Fibroblast of skin of left quadriceps (primary cell): ENCODE measurements around the gene SV2B.

Source experiments
- DNase-seq, 2 experiments: peaks; one replicate each; pipeline ENCODE4 v3.0.0-alpha.2; 2013; ENCODE audit warnings: low read depth in 2 of 2

Gene SV2B

DNA sequence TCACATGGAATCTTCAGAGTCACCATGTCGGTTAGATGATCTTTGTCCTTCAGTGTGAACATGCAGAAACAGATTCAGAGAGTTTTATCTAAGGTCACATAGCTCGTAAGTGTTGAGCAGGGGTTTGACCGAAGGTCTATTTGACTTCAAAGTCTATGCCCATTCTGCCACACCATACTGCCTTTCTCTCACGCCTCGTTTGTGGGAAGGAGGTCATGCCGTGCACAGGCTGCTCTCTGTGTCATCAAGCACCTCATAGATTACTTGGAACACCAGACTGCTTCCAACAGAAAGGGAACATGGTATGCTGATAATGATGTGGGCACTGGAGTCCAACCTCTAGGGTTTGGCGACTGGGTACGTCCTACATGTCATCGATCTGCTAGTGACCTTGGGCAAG is 128.8 kb downstream of the SV2B start:
- no peak for DNase-seq

GRCh38 chr15:91231703-91232102 is 131.6 kb downstream of the SV2B start:
- DNase-seq: no peak

DNA sequence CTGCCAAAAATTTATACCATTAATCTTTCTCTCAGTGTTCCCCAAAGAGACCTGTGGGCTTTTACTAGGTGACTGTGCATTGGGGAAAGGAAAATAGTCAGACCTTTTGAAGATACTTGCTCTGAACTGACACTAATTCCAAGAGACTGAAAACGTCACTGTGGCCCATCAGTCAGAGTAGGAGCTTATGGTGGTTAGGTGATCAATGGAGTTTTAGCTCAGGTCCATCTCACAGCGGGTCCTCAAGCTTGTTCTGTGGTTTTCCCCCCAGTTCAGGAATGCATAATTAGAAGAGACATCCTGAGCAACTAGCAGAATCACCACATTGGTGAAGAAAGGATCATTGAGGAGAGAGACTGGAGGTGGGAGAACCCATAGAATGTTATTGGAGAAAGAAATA is 134.7 kb downstream of the SV2B start:
- no peak for DNase-seq

DNA sequence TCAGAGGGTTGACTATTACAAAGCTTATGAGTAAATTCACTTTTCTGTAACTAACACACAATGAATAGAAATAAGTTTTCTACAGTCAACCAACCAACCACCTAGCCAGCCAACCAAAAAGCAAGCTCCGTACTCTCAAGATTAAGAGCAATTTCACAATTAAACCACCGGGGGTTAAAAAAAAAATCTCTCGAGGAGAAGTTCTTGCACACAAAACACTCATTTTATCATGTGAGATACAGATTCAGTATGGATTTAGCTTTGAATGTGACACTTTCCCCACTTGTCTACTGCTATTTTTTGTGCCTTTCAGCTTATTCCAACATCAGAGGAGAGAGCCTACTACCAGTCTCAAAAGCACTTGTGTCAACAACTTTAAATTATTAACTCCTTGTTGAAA is 135.3 kb downstream of the SV2B start:
- DNase-seq: no peak

DNA sequence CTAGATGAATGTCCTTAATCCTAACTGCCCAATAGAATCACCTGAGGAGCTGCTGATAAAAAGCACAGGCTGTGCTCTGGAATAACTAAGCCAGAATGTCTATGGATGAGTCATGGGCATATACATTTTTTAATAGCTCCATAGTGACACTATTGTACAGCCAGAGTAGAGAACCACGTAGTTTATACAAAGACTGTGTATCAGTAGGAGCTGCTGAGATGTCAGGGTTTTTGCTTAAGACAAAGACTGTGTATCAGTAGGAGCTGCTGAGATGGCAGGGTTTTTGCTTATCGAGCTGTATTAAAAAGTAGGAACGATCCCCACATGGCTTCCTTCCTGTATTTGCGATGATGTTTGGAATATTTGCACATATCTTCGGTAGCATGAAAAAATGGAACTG is 137.4 kb downstream of the SV2B start:
- DNase-seq: no peak

DNA sequence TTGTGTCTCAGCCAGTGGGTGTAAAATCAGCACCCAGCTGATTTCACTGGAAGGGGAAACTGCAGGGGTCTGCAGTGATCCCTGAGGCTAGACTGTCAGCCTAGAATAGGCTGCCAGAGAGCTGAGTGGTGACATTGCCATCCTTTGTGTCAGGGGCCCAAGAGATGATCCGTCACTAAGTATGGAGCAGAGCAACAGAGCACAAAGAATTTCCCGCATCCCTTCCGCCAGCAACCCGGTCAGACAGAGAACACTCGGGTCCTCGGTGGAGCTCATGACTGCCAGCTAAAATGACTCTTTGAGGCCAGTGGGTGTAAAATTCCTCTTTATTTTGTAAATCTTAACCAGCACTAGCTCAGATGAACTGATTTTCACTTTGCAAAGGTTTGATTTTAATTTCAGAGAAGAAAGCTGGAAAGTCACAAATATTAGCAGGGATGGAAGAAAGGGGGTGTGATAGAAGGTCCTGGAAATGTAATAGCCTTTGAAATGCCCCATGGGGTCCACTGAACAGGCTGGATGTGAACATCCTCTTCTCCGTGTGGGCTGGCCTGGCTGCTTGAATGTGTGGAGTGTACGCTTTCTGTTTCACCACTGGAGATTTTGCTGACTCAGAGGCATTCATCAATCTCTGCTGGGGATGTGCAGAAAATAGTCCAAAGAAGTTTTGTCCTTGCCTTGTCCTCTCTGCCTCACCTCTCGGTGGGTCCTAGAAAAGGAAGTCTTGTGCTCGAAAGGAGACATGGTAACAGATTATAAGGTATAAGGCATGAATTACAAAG is 138.8 kb downstream of the SV2B start:
- DNase-seq: no peak

GRCh38 chr15:91243826-91244225 is 143.8 kb downstream of the SV2B start:
- DNase-seq: no peak

DNA sequence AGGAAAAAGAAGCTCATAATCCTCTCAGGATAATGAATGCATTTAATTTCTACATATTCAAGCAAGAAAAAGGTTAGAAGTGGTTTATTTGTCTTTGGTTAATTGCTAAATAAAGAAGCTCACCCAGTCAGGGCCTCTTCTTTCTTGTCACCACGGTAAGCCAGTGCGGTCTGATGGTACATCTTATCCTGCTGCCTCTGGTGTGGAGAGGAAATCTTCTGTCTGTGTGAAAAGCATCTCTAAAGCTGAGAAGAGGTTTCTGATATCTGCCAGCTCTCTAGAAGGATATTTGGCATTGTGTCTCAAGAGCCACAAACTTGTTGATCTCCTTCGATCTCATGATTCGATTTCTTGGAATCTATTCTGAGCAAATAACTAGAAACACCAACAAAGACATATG is 144.9 kb downstream of the SV2B start:
- DNase-seq: no peak

- DNase-seq: no peak
Measured at GRCh38 chr15:91246998-91247397, 146.9 kb downstream of the SV2B start.

DNA sequence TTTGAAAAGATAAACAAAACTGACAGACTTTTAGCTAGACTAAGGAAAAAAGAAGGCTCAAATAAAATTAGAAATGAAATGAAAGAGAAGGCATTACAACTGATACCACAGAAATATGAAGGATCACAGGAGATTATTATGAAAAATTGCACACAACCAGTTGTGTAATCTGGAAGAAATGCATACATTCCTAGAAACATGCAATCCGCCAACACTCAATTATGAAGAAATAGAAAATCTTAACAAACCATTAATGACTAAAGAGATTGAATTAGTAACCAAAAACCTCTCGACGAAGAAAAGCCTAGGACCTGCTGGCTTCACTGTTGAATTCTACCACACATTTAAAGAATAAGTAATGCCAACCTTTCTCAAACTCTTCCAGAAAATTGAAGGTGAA is 149.5 kb downstream of the SV2B start:
- no peak for DNase-seq

DNA sequence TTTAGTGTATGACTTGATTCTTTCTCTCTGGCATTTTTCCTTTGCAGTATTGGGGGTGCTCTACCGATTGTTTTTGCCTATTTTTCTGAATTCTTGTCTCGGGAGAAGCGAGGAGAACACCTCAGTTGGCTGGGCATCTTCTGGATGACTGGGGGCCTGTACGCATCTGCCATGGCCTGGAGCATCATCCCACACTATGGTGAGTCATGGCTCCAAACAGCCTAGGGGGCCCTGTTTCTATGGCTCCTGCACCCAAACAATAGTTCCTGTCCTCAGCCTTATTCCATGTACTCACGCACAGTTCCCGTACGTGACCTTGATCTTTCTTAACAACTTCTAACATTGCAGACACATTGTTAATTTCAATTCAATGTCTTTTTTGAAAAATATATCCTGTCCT is 152.3 kb downstream of the SV2B start:
- DNase-seq: no peak

- DNase-seq: no peak
Measured at GRCh38 chr15:91252756-91253155, 152.7 kb downstream of the SV2B start.

GRCh38 chr15:91253605-91254004 is 153.5 kb downstream of the SV2B start:
- no peak for DNase-seq

DNA sequence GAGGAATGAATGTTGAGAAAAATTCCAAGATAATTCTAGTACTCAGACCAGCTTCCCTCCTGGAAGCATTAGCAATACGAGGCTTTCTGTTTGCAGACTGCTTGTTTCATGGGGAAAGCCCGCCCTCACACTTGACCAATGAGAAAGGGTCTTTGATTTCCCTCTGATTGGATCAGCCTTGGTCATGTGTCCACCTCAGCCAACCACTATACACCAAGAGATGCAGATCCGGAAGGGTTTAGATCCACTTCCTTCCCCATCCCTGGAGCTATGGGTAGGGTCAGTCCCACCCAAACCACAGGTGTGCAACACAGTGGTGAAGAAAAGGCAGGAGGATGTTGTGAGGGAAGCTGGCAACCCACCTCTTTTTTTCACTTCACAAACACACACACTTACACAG is 154.7 kb downstream of the SV2B start:
- DNase-seq: no peak

DNA sequence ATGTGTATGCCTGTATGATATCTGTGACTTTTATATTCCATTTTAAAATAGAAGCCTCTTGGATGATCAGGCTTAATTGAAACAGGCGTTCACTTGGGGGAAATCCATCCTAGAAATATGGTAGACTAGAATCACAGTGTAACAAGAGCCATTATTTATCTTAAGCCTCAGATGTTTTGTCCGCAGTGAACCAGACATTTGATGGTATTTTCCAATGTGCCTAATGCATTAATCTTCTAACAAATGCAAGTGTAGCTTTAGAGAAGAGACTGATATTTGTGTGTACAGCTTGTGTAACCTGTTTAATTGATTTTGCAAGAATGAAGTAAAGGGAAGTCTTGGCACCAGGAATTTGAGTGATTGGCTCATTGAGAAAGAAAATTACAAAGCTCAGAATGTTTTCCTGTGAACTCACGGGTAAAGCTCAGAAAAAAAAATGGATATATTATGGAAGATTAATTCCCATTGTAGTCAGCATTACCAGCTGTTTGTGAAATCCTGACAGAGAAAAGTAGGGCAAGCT is 155.7 kb downstream of the SV2B start:
- DNase-seq: no peak

GRCh38 chr15:91257746-91258414 is 157.8 kb downstream of the SV2B start:
- no peak for DNase-seq

DNA sequence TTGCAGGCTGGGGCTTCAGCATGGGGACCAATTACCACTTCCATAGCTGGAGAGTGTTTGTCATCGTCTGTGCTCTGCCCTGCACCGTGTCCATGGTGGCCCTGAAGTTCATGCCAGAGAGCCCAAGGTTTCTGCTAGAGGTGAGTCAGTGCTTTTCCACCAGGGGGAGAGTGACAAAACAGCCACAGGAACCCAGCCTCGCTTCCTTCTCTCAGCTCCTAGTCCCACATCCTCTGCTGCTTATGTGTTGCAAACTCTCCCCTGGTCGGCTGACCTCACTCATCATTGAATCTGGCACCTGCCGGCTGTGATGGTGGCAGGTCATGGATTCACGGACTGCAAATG is 158.3 kb downstream of the SV2B start:
- DNase-seq: no peak

DNA sequence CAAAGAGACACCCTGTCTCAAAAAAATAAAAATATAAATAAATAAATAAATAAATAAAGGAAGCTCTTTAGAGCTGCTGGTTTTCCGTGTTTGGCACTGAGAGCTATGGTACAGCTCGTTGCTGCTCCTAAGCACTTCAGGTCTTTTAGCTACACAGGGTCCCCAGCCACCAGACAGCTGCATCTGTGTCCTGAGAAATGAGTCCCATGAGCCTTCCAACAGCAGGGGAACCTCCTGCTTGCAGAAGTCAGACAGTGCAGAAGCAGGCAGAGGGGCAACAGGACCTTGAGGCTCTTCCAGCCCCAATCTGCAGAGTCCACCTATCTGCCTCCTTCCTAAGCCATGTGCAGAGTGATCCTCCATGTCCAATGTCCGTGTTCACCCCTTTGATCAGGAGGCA is 159.0 kb downstream of the SV2B start:
- no peak for DNase-seq

DNA sequence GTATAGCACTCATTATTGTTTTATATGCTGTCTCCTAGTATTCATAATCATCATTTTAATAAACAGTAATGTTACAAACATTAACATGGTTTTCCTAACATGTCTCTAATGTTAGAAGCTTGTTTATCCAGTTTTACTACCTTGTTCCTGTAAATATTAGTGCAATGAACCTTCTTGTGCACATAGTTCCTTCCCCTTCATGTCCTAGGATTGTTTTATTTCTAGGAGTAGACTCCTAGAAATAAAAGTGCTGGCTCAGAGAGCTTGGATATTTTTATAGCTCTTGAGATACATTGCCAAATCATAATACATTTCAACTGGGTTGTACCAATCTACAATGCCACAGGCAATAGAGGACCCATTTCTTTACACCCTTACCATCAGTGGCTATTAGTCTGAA is 161.3 kb downstream of the SV2B start:
- DNase-seq: no peak

DNA sequence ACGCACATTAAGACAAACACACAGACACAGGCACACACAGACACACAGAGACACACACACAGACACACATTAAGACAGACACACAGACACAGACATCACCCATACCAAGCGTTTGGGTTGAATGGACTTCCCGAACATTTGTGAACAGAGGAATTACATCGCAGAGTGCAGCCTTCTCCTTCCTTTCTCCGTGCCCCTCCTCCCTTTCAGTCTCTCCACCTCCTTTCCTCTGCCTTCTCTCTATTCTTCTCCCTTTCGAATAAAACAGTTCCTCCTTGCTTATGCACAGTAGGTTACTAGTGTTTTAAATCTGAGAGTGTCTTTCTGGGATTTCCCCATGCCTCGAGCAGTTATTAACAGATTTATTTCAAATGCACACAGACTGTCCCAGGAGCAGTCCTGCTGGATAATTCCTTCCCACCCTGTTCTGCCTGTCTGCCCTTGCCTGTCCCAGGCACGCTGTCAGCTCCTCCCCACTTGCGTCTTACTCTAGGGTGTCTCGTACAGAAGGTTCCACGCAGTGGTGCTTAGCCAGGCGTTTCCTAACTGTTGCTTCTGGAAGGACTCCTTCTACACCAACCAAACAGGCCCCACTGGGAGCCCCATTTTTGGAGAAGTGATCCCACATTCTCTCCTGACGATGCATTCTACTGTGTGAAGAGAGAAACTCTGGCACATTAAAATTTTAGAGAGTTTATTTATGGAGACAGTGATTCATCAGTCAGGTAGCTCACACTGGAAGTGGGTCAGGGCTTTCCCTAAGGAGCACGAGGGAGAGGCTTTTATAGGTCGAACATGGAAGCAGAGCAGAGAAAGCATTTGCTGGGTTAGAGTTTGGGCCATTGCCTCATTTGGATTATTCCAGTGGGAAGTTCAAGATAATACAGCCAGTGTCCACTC is 163.8 kb downstream of the SV2B start:
- peak; percentile 13 to 15 for DNase-seq

- DNase-seq: no peak
Measured at GRCh38 chr15:91264651-91265351, 164.7 kb downstream of the SV2B start.

DNA sequence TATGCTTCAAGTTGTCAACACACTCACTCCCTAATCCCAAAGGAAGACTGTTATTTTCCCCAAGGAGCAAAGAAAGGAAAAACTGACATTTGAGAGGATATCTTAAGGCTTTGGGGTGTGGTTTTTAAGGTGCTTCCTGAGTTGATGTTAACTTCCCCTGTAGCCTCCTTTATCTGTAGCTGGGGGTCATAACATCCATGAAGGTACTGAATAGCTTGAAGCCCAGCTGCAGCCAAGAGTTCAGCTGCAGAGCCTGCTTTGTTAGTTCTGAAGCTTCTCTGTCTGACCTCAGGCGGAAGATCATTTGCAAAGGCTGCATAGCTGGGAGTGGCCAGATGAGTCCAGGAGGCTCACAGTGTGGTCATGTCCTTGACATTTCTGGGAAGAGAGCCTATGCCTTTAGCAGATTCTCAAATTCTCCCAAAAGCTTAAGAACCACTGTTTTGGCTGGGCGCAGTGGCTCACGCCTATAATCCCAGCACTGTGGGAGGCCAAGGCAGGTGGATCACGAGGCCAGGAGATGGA is 165.4 kb downstream of the SV2B start:
- DNase-seq: no peak
